HG03558 (cell line): Measurements from ENCODE around the gene GGA3.
"Not testable (repeated sequence)": the region's sequence is repeated elsewhere in the genome, so short reads cannot be mapped to it uniquely, and the experiment has no call there.

Experiments used
- ATAC-seq: cut with Tn5 transposase; IDR thresholded peaks from one replicate; pipeline ENCODE4 v1.9.1; 2021; ENCODE audit warnings: moderate number of reproducible peaks; ENCODE audit not compliant: unreplicated experiment; ENCODE audit errors: extremely low read depth

GGA3 gene

GRCh38 chr17:75231071-75231470 lies 30.3 kb downstream of the GGA3 start:
- no peak for ATAC-seq

- ATAC-seq, result no peak
These were observed 32.6 kb downstream of the GGA3 start for GRCh38 chr17:75228847-75229246.

GRCh38 chr17:75228305-75228704 lies 33.1 kb downstream of the GGA3 start:
- no peak for ATAC-seq

GRCh38 chr17:75227729-75228128 lies 33.7 kb downstream of the GGA3 start:
- ATAC-seq, result no peak

- ATAC-seq, result no peak
These were observed 36.4 kb downstream of the GGA3 start for GRCh38 chr17:75225016-75225415.

- no peak for ATAC-seq
These were observed 41.6 kb downstream of the GGA3 start for GRCh38 chr17:75219815-75220214.

GRCh38 chr17:75218131-75218530 lies 43.3 kb downstream of the GGA3 start:
- no peak for ATAC-seq

- ATAC-seq, result no peak
These were observed 52.3 kb downstream of the GGA3 start for GRCh38 chr17:75209061-75209460.

GRCh38 chr17:75208161-75208560 lies 53.2 kb downstream of the GGA3 start:
- ATAC-seq, result no peak

- ATAC-seq, result no peak
These were observed 53.6 kb downstream of the GGA3 start for GRCh38 chr17:75207760-75208159.

- ATAC-seq, result not testable (repeated sequence)
These were observed 54.4 kb downstream of the GGA3 start for GRCh38 chr17:75207050-75207407.

GRCh38 chr17:75205793-75206163 lies 55.6 kb downstream of the GGA3 start:
- ATAC-seq, result no peak

GRCh38 chr17:75205037-75205792 lies 56.2 kb downstream of the GGA3 start, which contains the start of gene NUP85:
TSS of gene NUP85 (plus strand) at chr17:75205679. CDS start at chr17:75205762, 83 bp downstream.
- ATAC-seq, result no peak

- ATAC-seq, result no peak
These were observed 61.4 kb downstream of the GGA3 start for GRCh38 chr17:75199886-75200618.

GRCh38 chr17:75194879-75195278 lies 66.5 kb downstream of the GGA3 start:
- no peak for ATAC-seq

GRCh38 chr17:75191584-75191983 lies 69.8 kb downstream of the GGA3 start:
- ATAC-seq, result no peak

- ATAC-seq, result no peak
These were observed 72.8 kb downstream of the GGA3 start for GRCh38 chr17:75188614-75189013.
